IPS-18c (cell line): ENCODE results near the gene DNASE2.
A peak's percentile ranks its signal among the peaks of the same experiment; 100 is the strongest.

Experiments
- H3K4me3 ChIP-seq: 2 replicates; pipeline ENCODE4 v1.7.0; 2013; ENCODE audit warnings: low read depth, mild to moderate bottlenecking, low read length, moderate library complexity; ENCODE audit not compliant: insufficient read depth
- H3K9me3 ChIP-seq: one replicate; pipeline ENCODE4 v1.6.1; 2013; ENCODE audit warnings: mild to moderate bottlenecking, low read length, moderate library complexity; ENCODE audit not compliant: control insufficient read depth, insufficient read depth

Gene DNASE2

GRCh38 chr19:12843328-12843727 lies 37.9 kb downstream of the DNASE2 start:
- Histone ChIP-seq H3K9me3 (no peaks in the 10 kb centered on the region), H3K4me3 (no peak overlapping the region)

DNA sequence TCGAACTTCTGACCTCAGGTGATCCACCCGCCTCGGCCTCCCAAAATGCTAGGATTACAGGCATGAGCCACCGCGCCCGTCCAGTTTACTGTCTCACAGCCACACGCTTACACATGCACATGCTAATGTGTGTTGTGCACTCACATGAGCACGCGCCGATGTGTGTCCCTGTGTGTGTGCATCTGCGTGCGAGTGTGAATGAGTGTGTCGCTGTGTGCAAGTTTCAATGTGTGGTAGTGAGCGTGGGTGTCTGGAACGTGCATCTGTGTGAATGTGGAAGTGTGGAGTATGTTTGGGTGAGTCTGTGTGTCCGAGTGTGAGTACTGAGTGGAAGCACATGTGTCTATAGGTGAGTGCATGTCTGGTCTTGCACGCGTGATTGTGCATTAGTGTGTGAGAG lies 38.7 kb downstream of the DNASE2 start:
- Histone ChIP-seq H3K9me3 (no peaks in the 10 kb centered on the region), H3K4me3 (no peak overlapping the region)

GRCh38 chr19:12841094-12841493 lies 40.2 kb downstream of the DNASE2 start:
- Histone ChIP-seq H3K4me3 (peak overlapping the region; percentile 42), H3K9me3 (peaks cover 4% of the 10 kb centered on the region)

DNA sequence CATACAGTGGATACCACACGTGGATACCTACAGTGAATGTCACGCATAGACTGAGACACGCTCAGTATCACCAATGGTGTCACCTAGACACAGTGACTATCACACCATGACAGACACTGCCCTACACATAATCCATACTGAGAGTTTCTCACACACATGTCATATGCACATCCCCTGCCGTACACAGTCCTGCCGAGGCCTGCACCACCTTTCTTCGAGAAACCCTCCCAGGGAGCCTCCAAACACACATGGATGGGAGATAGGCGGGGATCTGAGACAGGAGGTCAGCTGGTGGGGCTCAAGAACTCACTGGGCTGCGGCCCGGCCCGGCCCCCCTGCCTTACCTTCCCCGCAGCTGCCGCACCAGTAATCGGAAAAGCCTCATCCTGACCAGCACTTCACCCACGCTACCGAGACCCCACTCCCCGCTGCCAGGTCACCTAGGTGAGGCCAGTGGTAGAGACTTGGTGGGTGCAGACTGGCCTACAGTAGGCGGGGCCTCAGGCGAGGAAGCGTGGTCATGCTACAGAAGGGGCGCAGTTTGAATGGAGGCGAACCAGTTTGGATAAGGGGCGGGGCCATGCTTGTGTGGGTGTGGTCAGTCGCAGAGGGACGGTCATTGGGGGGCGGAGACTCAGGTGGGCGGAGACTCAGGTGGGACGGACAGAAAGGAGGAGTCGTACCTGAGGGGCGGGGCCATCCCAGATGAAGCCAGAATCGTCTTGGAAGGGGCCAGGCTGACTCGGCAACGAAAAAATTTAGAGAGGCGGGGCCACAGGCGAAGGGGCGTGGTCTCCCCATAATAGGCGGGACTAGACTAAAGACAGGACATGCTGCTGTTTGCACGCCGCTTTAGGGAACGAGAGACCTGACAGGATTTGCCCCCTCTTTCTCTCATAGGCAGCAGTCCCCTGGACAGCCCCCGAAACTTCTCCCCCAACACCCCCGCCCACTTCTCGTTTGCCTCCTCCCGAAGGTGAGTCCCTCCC lies 40.9 kb downstream of the DNASE2 start:
- Histone ChIP-seq H3K4me3 (peak overlapping the region; percentile 42), H3K9me3 (peaks cover 4% of the 10 kb centered on the region)

DNA sequence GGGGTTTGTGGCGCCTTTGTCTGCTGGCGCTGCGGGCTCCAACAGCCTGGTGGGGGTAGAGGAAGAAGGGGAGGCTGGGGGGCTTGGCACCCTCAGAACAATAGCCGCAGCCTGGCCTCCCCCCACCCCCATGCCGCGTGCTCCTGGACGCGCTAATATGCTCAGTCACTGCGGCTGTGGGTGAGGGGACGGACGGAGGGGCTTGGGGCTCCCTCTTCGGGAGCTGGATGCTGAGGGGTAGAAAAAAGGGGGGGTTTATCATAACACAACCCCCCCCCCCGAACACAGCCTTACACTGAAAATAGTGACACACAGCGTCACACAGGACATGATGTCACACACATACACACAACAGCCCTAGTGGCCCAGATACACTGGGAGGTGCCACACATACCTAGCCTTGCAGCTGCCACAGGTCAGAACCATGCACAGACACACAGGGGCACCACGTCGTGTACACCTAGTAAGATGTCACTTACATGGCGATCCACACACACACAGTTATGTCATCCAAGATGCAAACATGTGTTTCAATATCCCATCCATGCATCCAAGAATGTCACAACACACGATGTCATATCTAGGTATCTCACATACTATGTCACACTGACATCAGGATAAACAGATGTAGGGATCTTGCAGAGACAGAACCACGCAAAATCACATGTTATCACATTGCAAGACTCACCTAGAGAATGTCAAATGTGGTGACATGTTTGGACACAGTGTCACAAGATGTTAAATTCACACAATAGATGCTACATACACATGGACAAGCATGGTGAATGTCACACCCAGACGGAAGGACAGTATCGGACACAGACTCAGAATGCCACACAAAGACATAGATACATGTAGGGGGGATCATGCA lies 42.1 kb downstream of the DNASE2 start:
- Histone ChIP-seq H3K4me3 (peak overlapping the region; percentile 62), H3K9me3 (peaks cover 4% of the 10 kb centered on the region)

DNA sequence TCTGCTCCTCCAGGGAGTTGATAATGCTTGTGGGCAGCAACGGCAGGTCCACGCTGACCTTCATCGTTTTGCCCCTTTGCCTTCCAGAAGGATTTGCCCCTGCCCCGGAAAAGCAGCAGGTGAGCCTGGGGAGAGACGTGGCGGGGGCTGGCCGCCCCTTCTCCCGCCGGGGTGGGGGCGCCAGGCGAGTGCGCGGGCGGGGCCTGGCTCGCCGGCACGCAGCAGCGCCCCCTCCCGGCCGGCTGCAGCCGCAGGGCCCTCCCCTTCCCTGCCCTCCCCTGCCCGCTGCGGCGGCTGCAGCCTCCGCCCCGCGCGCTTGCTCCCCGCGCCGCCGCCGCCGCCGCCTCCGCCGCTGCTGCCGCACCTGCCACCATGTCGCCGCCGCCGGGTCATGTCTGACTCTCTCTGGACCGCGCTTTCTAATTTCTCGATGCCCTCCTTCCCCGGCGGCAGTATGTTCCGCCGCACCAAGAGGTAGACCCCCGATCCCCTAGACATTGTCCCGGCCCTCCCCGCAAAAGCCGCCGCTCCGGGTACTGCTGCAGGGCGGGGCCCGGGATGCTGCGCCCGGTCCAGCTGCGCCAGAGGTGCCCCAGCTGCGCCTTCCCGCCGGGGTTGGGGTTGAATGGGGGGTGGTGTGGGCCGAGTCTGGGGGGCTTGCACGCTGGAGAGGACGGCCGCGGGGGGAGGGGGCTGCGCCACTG lies 42.9 kb downstream of the DNASE2 start, which contains the start of gene MAST1:
Gene MAST1 (plus strand): TSS at position 334 of the 704 bp plus-strand sequence. CDS start 58 bp downstream, at position 392.
- Histone ChIP-seq H3K9me3 (peaks cover 4% of the 10 kb centered on the region), H3K4me3 (peak within 1 kb of the TSS; percentile 62)

GRCh38 chr19:12837225-12837624 lies 44.0 kb downstream of the DNASE2 start:
- Histone ChIP-seq H3K4me3 (no peak overlapping the region), H3K9me3 (peaks cover 4% of the 10 kb centered on the region)

GRCh38 chr19:12836529-12836863 lies 44.8 kb downstream of the DNASE2 start:
- Histone ChIP-seq H3K4me3 (no peak overlapping the region), H3K9me3 (peaks cover 4% of the 10 kb centered on the region)

DNA sequence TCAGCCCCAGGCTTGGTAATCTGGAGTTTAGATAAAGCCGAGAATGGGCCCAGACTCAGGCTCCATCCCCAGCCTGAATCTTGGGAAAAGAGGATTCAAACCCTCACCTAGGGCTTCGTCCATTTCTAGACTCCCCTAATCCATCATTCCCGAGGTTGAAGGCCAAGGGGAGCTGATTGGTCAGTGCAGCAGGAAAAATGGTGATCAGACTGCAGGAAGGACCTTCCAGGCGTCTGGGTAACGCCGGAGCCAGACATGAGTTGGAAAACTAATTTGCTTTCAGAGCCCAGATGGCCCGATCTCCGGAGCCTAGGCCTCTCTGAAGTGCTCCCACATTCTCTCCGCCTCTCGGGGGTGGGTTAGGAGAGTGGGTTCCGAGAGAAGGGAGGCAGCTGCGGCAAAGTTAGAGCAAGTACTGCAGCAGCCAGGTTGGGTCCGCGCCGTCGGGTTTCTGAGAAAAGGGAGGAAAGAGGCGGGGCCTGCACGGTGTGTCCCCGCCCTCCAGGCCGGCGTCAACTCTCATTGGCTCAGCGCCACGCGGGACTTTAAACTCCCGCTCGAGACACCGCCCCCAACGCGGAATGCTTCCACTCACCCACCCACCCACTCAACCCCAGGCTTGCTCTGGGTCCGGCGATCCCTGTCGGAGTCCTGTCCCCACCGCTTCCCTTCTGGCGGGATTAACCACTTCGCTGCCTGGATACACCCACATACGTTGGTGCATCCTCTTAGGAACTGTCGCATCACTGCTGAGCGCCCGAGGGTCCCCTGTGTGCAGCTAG lies 46.1 kb downstream of the DNASE2 start:
- Histone ChIP-seq H3K9me3 (peaks cover 4% of the 10 kb centered on the region), H3K4me3 (peak overlapping the region; percentile 71; the same call in 1 of the 2 replicates)

DNA sequence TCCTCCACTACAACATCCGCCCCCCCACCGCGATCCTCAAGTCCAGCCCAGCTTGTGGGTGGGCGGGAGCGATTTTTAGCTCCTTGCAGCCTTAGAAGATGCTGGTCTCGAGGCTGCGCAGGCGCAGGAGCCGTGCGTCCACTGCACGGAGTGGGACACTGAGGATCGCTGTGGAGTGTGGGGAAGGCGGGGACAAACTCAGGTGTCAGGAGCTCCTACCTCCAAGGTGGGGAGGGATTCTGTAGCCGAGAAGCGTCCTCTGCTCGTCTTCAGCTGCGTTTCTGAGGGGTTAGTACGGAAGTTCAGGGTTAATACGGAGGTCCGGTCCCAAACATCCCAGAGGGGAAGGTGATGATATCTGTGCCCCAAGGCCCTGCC lies 46.7 kb downstream of the DNASE2 start, which contains the start of gene RTBDN:
Gene RTBDN (minus strand): TSS at position 14 of the 378 bp plus-strand sequence. CDS start 4,600 bp downstream, outside the sequence.
- peak within 1 kb of the TSS; percentile 71 for H3K4me3 ChIP-seq
- peaks cover 4% of the 10 kb centered on the region for H3K9me3 ChIP-seq

GRCh38 chr19:12833738-12834565 lies 47.3 kb downstream of the DNASE2 start:
- H3K4me3 ChIP-seq, result peak overlapping the region; percentile 71
- peaks cover 4% of the 10 kb centered on the region for H3K9me3 ChIP-seq

DNA sequence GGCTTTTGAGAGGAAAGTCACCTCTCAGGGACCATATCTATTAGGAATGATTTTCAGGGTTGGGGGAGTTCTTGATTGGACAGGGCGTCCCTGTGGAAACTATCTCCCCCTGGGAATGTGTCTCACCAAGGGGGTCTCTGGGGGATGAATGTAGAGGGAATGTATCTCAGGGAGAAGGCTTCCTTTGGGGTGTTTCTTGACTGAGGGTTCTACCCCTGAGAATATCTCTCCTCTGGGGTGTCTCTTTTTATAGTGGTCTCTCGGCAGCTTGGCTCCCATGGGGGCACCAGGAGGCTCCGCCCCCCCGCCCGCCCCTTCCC lies 47.9 kb downstream of the DNASE2 start:
- peak overlapping the region; percentile 25 for H3K4me3 ChIP-seq
- peaks cover 4% of the 10 kb centered on the region for H3K9me3 ChIP-seq

- H3K9me3 ChIP-seq, result no peaks in the 10 kb centered on the region
- H3K4me3 ChIP-seq, result peak overlapping the region; percentile 34; the same call in 1 of the 2 replicates
Observed at GRCh38 chr19:12828494-12828893, 52.8 kb downstream of the DNASE2 start.

DNA sequence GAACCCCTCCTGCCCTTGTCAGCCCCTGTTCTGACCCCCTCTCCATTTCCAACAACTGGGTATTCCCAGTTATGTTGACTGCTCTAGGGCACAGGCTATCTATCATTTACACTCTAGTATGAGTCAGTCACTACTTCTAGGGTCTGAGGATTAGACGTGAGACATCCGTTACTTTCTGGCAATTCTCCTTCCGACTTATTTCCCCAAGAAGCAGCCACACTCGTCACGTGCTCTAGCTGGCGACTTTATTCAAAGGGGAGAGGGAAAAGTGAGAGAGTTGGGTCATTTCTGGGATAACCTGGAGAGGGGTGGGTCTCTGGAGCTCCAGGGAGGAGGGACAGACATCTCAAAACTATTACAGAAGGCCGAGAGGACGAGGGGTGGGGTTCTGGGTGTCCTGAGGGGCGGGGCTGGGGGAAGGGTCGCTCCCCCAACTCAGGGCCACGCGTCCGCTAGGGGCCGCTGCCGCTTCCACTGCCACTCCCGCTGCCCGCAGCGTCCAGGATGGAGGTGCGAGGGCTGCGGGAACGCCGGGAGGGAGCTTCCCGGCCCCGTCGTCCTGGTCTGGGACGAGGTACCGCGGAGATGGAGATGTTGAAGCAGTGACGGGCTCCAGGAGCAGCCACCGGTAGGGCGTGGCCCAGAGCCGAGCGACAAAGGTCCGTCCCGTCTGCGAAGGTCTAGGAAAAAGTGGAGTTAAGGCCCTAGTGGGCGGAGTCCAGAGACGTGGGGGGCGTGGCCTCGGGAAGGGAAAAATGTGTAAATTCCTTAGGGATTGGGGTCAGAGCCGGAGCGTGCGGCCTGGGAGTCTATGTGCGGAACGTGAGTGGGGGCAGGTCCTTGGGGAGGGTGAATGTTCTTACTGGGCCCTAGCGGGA lies 55.8 kb downstream of the DNASE2 start:
- Histone ChIP-seq H3K4me3 (peak overlapping the region; percentile 40), H3K9me3 (no peaks in the 10 kb centered on the region)
